HEK293T (cell line): ENCODE results near the gene RTP2.

Experiments used
- BHLHE40 ChIP-seq: fragments of 450-650 bp; IDR thresholded peaks from 2 replicates; pipeline ENCODE4 v1.6.1; 2016; ENCODE audit warnings: mild to moderate bottlenecking, moderate library complexity, borderline replicate concordance
- CTBP1 ChIP-seq: fragments of 450-650 bp; IDR thresholded peaks from 2 replicates; pipeline ENCODE4 v1.6.1; 2016; ENCODE audit warnings: borderline replicate concordance
- ELF4 ChIP-seq: fragments of 450-650 bp; IDR thresholded peaks from 2 replicates; pipeline ENCODE4 v1.6.1; 2017; ENCODE audit warnings: antibody characterized with exemption
- FOXA1 ChIP-seq: fragments of 450-650 bp; IDR thresholded peaks from 2 replicates; pipeline ENCODE4 v1.6.1; 2016; ENCODE audit warnings: mild to moderate bottlenecking
- FOXK2 ChIP-seq: fragments of 450-650 bp; IDR thresholded peaks from 2 replicates; pipeline ENCODE4 v1.6.1; 2016; ENCODE audit warnings: mild to moderate bottlenecking
- FOXM1 ChIP-seq: fragments of 450-650 bp; IDR thresholded peaks from 2 replicates; pipeline ENCODE4 v1.6.1; 2017; ENCODE audit warnings: mild to moderate bottlenecking, borderline replicate concordance
- LEF1 ChIP-seq: fragments of 450-650 bp; IDR thresholded peaks from 2 replicates; pipeline ENCODE4 v1.6.1; 2017; ENCODE audit warnings: mild to moderate bottlenecking, borderline replicate concordance
- NFRKB ChIP-seq: fragments of 450-650 bp; IDR thresholded peaks from 2 replicates; pipeline ENCODE4 v1.6.1; 2016; ENCODE audit warnings: mild to moderate bottlenecking, moderate library complexity
- SP1 ChIP-seq: fragments of 450-650 bp; IDR thresholded peaks from 2 replicates; pipeline ENCODE4 v1.6.1; 2017
- SUZ12 ChIP-seq: fragments of 450-650 bp; IDR thresholded peaks from 2 replicates; pipeline ENCODE4 v1.6.1; 2016; ENCODE audit warnings: mild to moderate bottlenecking
- TARDBP ChIP-seq: fragments of 450-650 bp; IDR thresholded peaks from 2 replicates; pipeline ENCODE4 v1.6.1; 2016

GRCh38 chr3:187720337-187720670 lies 17.9 kb upstream of the RTP2 start:
- TF ChIP-seq FOXM1 (no peak), FOXK2 (no peak), SP1 (no peak), BHLHE40 (no peak), NFRKB (no peak), CTBP1 (no peak), TARDBP (no peak), LEF1 (no peak), SUZ12 (no peak), ELF4 (no peak), FOXA1 (no peak)
